Gastrocnemius medialis (tissue), 4 donors: ENCODE results near the gene MYO1G.

Experiments used
- POLR2A ChIP-seq, 2 donors: fragments of 450-650 bp; IDR thresholded peaks; one replicate each; pipeline ENCODE4 v1.6.1; 2017; ENCODE audit warnings: antibody characterized with exemption in 2 of 2, mild to moderate bottlenecking in 2 of 2, moderate library complexity in 2 of 2
- TF ChIP-seq, protein P1 (sequence below), 5 experiments: fragments of 450-650 bp in 3 of 5; fragments of 200-600 bp in 2 of 5; sonication (generic) in 2 of 5; IDR thresholded peaks in 4 of 5; conservative IDR thresholded peaks in 1 of 5; 1 replicate in 4 of 5; 2 replicates in 1 of 5; pipeline ENCODE4 v1.5.1; 2016 to 2019; ENCODE audit warnings: antibody characterized with exemption in 5 of 5, mild to moderate bottlenecking in 3 of 5, moderate library complexity in 3 of 5

DNA sequence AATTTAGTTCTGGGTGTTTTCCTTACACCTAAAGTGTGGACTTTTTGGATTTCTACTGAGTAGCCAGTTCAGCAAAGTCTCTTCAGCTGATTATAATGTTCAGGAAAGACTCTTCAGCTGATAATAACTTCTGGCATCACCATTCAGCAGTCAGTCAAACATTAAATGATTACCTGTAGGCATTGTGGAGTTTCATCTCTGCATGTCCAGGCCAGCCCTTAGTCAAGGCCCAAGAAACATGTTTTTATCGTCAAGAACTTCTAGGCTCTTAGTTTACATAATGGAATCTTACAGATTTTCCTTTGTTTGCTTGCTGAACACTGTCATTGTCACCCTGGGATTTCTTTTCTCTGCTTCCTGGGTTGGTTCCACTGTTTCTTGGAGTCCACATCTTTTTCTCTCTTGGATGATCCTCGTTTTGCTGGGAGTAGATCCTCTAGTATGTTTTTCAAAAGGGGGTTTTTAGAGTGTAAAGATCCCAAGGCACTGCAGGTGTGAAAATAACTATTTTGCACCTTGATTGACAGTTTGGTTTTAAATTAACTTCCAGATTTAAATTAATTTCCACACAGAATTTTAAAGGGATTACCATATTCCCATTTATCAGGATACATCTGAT, 45.4 kb upstream of the MYO1G start:
- TF ChIP-seq, protein P1, sequence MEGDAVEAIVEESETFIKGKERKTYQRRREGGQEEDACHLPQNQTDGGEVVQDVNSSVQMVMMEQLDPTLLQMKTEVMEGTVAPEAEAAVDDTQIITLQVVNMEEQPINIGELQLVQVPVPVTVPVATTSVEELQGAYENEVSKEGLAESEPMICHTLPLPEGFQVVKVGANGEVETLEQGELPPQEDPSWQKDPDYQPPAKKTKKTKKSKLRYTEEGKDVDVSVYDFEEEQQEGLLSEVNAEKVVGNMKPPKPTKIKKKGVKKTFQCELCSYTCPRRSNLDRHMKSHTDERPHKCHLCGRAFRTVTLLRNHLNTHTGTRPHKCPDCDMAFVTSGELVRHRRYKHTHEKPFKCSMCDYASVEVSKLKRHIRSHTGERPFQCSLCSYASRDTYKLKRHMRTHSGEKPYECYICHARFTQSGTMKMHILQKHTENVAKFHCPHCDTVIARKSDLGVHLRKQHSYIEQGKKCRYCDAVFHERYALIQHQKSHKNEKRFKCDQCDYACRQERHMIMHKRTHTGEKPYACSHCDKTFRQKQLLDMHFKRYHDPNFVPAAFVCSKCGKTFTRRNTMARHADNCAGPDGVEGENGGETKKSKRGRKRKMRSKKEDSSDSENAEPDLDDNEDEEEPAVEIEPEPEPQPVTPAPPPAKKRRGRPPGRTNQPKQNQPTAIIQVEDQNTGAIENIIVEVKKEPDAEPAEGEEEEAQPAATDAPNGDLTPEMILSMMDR (IDR thresholded peaks at IDR 0.05 in 4 of 5, conservative IDR thresholded peaks at IDR 0.05 in 1 of 5), result no peak
- no peak for TF ChIP-seq POLR2A (IDR thresholded peaks at IDR 0.05)
